AG08395 (cell line): ENCODE data around the gene FAM234A.

Source experiments
- DNase-seq: peaks from one replicate; pipeline ENCODE4 v3.0.0; 2012; ENCODE audit warnings: mixed read lengths, low spot score

Gene FAM234A

DNA sequence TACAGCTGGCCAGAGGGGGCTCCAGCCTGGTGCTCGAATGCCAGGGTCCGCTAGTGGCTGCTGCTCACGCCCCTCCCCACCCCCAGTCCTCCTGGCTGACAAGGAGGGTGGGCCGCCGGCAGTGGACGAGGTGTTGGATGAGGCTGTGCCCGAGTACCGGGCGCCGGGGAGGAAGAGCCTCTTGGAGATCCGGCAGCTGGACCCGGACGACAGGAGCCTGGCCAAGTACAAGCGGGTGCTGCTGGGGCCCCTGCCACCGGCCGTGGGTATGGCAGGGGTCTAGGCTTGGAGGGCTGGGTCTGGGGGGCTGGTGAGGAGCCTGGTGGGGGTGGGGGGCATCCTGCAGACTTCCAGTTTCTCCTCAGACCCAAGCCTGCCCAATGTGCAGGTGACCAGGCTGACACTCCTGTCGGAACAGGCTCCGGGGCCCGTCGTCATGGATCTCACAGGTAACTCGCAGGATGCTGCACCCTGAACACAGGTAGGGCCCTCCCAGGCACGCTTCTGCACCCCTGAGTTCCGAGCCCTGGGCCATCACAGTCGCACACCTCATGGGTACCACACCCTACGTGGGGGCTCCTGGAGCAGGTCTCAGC is 47.1 kb downstream of the FAM234A start:
- DNase-seq: no peak

DNA sequence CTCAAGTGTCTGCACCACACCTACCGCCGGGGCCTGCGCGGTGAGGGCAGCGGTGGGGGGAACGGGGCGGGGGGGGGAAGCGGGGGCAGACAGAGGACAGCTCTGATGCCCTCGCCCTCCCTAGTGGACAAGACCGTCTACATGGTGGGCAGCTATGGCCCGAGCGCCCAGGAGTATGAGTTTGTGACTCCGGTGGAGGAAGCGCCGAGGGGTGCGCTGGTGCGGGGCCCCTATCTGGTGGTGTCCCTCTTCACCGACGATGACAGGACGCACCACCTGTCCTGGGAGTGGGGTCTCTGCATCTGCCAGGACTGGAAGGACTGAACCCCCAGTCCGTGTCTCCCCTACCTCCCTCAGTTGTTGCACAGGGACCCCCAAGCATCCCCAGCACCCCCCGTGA is 47.9 kb downstream of the FAM234A start:
- no peak for DNase-seq

DNA sequence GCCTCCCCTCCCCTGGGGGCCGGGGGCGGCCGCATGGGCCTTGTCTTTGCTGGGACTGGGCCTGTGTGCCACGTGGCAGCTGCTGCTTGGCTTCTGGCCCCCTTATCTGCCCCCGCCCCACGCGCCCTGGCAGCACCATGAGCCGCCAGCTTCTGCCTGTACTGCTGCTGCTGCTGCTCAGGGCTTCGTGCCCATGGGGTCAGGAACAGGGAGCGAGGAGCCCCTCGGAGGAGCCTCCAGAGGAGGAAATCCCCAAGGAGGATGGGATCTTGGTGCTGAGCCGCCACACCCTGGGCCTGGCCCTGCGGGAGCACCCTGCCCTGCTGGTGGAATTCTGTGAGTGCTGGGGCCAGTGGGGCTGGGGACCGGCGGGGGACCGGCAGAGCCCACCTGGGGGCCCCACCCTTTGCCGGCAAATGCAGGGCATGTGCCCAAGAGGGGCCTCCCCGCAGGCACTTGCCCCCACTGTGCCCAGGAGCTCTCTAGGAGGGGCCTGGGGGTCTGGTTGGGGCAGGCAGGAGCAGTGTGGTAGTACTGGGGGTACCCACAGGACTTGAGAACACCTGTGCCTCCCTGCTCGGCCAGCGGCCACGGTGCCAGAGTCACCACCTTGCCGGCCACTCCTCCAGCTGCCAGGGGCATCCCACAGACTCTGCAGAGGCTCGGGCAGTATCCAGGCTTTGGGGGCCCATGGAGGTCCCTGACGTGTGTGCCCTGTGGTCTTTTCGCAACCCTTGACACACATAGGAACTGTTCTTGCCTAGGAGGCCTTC is 48.6 kb downstream of the FAM234A start, which contains the start of gene PDIA2:
Gene PDIA2, plus strand, starts transcription at position 132 of the 773 bp plus-strand sequence. Its CDS starts 6 bp downstream, at position 138.
- no peak for DNase-seq

GRCh38 chr16:284204-285120 is 49.8 kb downstream of the FAM234A start:
- DNase-seq: no peak

- DNase-seq: no peak
Observed at GRCh38 chr16:285146-286055, 50.8 kb downstream of the FAM234A start.

GRCh38 chr16:286491-287297 is 52.1 kb downstream of the FAM234A start:
- DNase-seq: no peak

GRCh38 chr16:287298-287811 is 52.7 kb downstream of the FAM234A start:
- no peak for DNase-seq

DNA sequence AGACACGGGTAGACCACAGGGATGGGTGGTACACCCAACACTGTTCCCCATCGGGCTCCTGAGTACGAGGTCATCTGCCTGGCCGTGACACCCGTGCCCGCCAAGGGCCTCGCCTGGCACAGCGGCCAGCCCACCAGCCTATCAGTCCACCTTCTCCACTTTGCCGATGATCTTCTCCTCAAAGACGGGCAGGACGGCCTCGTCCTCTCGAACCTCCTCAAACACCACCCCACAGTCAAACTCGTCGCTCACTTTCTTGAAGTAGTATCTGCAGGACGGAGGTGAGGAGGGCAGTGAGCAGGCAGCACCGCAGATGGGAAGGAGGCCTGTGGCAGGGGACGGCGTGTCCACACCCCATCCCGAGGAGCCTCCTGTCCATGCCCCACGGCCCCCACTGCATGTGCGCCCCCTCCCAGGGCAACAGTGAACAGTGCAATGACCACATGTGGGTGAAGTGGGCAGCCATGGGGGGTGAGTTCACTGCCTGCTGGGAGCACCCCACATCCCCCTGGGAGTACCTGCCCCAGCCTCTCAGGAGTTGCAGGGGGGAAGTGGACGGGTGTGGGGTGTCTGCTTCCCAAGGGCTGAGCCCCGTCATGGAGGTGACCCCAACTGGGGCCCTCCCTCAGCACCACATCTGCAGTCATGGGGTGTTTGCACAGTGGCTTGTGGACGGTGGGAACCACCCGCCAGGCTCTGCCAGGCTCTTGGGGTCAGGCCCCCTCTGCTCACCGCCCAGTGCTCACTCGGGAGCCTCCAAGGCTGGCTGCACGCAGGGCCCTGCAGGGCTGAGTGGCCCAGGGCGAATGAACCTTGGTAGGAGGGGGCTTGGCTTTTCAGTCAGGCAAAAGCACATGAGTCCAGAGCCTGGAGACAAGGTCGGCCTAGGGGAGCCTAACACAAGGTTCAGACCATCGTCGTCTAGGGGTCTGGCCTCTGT is 53.6 kb downstream of the FAM234A start:
- DNase-seq: no peak

GRCh38 chr16:289395-289997 is 54.9 kb downstream of the FAM234A start:
- DNase-seq: no peak

DNA sequence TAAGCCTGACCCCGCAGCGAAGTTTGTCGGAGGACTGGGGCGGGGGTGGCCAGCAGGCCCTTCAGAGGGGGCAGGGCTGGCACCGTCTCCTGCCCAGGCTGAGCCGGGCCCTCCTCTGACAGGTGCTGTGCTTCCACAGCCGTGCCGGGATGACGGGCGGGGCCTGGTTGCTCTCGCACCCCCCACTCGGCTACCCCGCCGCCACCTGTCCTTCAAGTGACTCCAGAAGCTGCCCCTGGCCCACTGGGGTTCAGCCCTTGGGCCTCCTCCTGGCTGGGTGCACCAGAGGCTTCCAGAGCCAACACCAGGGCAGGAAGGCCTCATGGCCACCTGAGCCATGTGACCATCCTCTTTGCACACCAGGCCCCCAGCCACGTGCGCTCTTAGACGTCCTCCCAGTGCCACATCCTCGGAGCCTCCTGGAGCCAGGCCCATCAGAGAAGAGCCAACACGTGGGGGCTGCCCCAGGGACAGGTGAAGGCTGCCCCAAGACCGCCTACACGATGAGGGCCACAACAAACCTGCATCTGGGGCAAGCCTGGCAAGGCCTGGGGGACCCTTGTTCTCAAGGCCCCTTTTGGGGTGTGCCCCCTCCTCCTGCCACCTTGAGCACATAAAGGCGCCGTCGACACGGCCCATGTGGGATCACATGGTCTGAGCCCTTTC is 55.5 kb downstream of the FAM234A start:
- no peak for DNase-seq

DNA sequence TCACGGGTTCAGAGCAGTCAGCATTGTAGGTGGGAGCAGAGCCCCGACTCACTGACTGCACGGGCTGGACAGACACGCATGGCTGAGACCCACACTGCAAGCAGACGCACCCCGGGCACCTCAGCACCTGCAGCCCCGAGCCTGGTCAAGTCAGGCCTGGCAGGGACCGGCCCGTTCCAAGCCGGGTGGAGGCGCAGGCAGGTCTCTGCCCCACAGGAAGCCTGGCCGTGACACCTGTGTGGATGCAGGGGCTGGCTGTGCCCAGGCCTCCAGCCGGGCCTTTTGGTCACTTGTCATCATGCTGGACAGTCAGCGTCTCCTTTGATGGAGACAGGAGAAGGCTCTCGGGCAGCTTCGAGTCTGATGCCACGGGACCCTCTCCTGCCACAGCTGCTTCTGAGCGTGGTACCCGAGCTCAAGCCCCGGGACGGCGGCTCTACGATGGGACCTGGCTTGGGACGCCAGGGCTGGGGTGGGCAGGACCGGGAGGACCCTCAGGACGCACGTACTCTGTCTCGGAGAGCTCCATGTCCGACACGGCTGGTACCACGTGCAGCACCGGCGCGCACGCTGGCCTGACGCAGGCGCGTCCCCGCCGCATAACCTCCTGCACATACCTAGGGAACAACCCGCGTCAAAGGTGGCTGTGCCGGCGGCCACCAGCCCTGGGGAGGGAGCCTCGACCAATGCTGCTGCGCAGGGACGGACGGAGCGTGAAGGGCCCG is 56.2 kb downstream of the FAM234A start:
- no peak for DNase-seq

GRCh38 chr16:291539-291938 is 56.9 kb downstream of the FAM234A start:
- no peak for DNase-seq

DNA sequence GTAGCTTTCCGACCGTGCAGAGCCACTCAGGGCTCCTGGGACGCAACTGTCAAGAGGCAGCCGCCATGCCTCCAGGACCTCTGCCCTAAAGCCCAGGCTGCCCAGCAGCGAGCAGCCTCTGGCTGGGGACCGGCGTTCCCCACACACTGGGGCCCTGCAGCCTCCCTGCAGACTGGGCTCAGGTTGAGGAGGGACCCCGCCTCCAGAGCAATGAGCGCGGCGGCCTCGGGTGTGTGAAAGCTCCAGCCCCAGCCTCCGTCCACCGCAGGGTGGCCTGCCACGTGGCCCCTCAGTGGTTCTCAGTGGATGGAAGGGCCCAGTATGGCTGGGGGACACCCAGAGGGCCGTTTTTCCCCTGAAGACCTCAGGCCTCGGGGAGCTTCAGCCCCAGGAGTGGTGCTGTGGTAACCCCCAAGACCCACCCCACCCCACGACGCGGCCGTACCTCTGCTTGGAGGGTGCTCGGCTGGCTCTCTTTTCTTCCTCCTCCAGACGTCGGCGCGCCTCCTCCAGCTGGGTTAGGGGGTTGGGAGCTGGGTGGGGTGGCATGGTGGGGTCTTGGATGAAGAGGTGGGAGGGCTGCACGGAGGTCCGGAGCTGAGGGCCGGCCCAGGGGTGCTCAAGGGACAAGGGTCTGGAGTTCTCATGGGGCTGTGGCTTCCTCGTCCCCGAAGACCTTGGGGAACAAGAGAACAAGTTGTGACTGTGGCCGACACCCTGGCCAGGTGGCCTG is 58.6 kb downstream of the FAM234A start:
- no peak for DNase-seq

DNA sequence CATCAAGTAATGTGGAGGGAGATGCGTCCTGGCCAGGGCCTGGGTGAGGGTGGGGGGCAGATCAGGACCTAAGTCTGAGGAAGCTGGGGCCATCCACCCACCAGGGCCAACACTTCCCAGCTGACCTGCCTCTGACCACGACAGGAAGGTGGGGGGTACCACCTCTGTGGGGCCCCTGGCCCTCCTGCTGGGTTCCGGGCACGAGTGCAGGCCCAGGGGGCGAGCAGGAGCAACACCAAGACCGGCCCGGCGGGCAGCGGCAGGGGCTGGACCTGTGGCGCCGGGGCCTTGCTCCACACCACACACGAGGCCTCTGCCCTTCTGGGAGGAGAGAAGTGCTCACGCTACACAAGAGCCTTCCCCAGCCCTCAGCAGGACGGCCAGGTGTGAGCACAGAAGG is 61.7 kb downstream of the FAM234A start:
- DNase-seq: no peak

- DNase-seq: no peak
Observed at GRCh38 chr16:296806-297510, 62.3 kb downstream of the FAM234A start.

DNA sequence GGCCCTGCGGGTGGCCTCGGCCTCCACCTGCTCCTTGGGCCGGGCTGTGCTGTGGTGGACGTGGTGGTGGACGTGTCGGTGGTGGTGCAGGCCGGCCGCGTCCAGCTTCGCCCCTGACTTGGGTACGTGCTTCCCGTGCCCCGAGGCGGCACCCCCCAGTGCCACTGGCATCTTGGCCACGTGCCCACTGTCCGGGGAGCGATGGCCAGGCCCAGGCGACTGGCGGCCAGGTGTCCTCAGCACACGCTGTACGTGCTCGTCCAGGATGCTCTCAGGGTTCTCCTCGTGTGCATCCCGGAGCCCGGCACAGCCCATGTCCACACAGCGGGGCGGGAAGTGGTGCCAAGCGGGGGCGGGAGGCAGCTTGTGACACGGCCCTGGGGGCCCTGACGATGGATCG is 63.2 kb downstream of the FAM234A start:
- no peak for DNase-seq
